HG03135 (cell line): ENCODE data around the gene AP4S1.
"Not testable (repeated sequence)": the region's sequence is repeated elsewhere in the genome, so short reads cannot be mapped to it uniquely, and the experiment has no call there.

ENCODE experiments used
- ATAC-seq: cut with Tn5 transposase; IDR thresholded peaks from one replicate; pipeline ENCODE4 v1.9.1; 2021; ENCODE audit warnings: mild to moderate bottlenecking, moderate library complexity; ENCODE audit not compliant: unreplicated experiment

The AP4S1 gene

GRCh38 chr14:31004007-31004406 lies 21.4 kb upstream of the AP4S1 start:
- ATAC-seq: not testable (repeated sequence)

GRCh38 chr14:31006703-31007102 lies 18.7 kb upstream of the AP4S1 start:
- ATAC-seq: no peak

GRCh38 chr14:31009836-31010574 lies 15.4 kb upstream of the AP4S1 start:
- ATAC-seq: no peak

GRCh38 chr14:31010935-31011334 lies 14.5 kb upstream of the AP4S1 start:
- no peak for ATAC-seq

GRCh38 chr14:31013841-31014240 lies 11.6 kb upstream of the AP4S1 start:
- ATAC-seq: no peak

- ATAC-seq: no peak
These were observed 7.3 kb upstream of the AP4S1 start for GRCh38 chr14:31018057-31018645.

- no peak for ATAC-seq
These were observed 4.4 kb upstream of the AP4S1 start for GRCh38 chr14:31020834-31021575.

- no peak for ATAC-seq
These were observed 3.9 kb upstream of the AP4S1 start for GRCh38 chr14:31021576-31021949.

GRCh38 chr14:31022386-31022785 lies 3.1 kb upstream of the AP4S1 start:
- no peak for ATAC-seq

GRCh38 chr14:31024010-31024480 lies 1.4 kb upstream of the AP4S1 start:
- no peak for ATAC-seq

GRCh38 chr14:31024577-31025366 lies 677 bp upstream of the AP4S1 start:
- no peak for ATAC-seq

- ATAC-seq: peak; percentile 34
These were observed 614 bp downstream of the AP4S1 start, which contains the start of gene STRN3 for GRCh38 chr14:31026077-31026449. Gene STRN3 (minus strand): TSS chr14:31026379. CDS start chr14:31026185, 194 bp downstream.

- peak; percentile 93 for ATAC-seq
These were observed 1.2 kb downstream of the AP4S1 start for GRCh38 chr14:31026450-31027235.

GRCh38 chr14:31027847-31028246 lies 2.4 kb downstream of the AP4S1 start:
- ATAC-seq: no peak

- no peak for ATAC-seq
These were observed 3.8 kb downstream of the AP4S1 start for GRCh38 chr14:31029016-31029970.

GRCh38 chr14:31030469-31030868 lies 5.0 kb downstream of the AP4S1 start:
- ATAC-seq: no peak

GRCh38 chr14:31036552-31036951 lies 11.1 kb downstream of the AP4S1 start:
- no peak for ATAC-seq

- no peak for ATAC-seq
These were observed 12.3 kb downstream of the AP4S1 start for GRCh38 chr14:31037709-31038221.
